GM21423 (cell line): ENCODE data around the gene ZDHHC1.
"Not testable (repeated sequence)": the region's sequence is repeated elsewhere in the genome, so short reads cannot be mapped to it uniquely, and the experiment has no call there.

Experiments used
- ATAC-seq: cut with Tn5 transposase; IDR thresholded peaks from one replicate; pipeline ENCODE4 v1.9.1; 2021; ENCODE audit warnings: mild to moderate bottlenecking, moderate library complexity; ENCODE audit not compliant: unreplicated experiment

Gene ZDHHC1

DNA sequence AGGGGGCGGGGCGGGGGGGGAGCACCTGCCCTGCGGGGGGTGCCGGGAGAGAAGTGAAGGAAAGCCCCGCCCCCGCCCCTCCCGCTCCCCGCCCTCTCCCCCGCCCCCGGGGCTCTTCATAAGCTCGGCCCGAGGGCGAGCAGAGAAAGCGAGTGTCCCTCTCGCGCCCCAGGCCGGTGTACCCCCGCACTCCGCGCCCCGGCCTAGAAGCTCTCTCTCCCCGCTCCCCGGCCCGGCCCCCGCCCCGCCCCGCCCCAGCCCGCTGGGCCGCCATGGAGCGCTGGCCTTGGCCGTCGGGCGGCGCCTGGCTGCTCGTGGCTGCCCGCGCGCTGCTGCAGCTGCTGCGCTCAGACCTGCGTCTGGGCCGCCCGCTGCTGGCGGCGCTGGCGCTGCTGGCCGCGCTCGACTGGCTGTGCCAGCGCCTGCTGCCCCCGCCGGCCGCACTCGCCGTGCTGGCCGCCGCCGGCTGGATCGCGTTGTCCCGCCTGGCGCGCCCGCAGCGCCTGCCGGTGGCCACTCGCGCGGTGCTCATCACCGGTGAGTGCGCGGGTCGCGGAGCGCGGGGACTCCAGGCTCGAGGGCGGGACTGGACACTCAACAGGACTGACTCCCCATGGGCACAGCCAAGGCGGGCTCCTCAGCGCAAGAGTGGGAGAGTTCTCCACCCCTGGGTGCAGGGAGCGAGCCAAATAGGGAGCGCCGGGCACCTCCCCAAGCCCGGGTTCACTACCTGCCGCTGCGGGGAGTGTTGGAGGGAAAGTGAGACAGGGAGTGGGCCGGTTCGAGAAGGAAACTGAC is 14.9 kb upstream of the ZDHHC1 start, which contains the start of gene HSD11B2:
TSS of gene HSD11B2 (plus strand) at position 145 of the 798 bp plus-strand sequence. CDS start at position 273, 128 bp downstream.
- ATAC-seq, result no peak

- ATAC-seq, result no peak
These were observed 14.3 kb upstream of the ZDHHC1 start for GRCh38 chr16:67430504-67430976.

GRCh38 chr16:67429799-67430503 is 13.7 kb upstream of the ZDHHC1 start:
- no peak for ATAC-seq

GRCh38 chr16:67429053-67429798 is 12.9 kb upstream of the ZDHHC1 start:
- ATAC-seq, result no peak

- no peak for ATAC-seq
These were observed 12.0 kb upstream of the ZDHHC1 start for GRCh38 chr16:67428146-67428731.

DNA sequence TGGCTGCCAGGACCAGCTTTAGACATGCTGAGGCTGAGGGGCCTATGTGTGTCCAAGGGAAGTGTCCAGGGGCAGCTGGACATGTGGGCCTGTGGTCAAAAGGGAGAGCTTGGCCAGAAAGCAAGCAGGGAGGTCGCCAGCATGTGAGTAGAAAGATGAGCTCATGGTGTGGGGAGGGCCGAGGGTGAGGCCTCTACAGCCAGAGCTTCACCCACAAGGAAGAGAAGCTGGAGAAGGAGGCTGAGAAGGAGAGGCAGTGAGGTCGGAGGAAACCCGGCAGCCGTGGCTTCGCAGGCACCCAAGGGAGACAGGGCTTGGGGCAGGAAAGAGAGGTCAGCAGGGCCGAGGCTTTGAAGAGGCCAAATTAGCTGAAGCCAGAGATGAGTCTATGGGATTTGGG is 10.7 kb upstream of the ZDHHC1 start:
- ATAC-seq, result no peak

- ATAC-seq, result no peak
These were observed 9.7 kb upstream of the ZDHHC1 start for GRCh38 chr16:67426022-67426421.

DNA sequence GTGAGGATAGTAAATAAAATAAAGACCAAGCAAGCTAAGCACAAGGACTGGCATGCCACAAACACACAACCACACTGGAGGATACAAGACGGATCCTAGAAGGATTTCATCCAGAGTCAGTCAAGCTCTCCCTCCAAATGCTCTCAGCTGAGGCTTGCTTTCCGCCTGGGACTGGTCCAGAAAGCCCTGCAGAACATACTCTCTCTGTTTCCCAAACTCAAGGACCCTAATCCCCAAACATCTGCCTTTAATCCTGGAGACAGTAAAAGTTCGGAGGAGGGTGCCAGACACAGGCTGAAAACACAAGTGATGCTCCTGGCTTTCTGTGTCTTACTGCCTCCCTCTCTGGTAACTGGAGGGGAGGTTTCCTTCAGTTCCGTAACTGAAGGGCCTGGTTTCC is 9.3 kb upstream of the ZDHHC1 start:
- no peak for ATAC-seq

- no peak for ATAC-seq
These were observed 8.8 kb upstream of the ZDHHC1 start for GRCh38 chr16:67425061-67425460.

DNA sequence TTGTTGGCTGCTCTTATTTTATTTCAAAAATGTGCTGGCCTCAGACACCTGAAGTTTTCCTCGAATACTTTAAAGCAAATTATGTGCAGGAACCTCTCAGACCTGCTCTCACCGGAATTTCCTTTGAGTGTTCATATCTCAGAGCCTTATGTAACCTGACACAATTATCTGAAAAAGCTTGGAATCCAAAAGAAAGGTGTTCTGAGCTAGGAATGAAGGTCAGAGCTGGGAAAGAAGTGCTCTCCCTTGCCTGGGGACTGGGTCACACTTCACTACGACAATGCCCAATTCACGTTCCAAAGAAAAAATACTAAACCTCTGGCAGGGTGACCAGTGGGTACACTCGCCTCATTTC is 8.0 kb upstream of the ZDHHC1 start:
- no peak for ATAC-seq

DNA sequence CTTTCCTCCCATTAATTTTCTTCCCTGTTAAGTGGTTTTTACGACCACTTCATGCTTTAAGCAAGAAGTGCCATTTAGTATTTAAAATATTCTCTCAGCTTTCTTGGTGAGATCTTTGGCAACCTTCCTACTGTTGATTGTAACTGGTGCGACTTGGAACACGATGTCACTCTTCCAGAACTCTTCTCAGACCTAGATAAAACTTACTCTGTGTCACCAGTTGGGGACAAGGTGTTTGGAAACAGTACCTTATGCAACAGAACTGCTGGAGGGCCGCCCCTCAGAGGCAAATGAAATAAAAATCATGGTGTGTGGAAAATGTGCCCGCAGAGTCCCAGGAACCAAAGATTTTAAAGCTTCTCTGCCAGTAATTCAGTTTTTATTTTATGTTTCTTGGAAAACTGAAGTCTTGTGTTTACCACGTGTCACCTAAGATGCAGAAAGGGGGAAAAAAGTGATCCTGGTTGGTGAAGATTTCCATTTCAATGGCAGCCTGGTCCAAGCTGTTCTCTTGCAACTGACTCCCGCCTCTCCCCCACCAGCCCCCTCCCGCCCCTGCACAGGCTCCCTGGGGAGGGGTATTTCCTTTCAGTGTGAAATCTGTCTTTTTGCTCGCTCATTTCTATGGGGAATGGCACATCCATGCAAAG is 7.5 kb upstream of the ZDHHC1 start:
- no peak for ATAC-seq

DNA sequence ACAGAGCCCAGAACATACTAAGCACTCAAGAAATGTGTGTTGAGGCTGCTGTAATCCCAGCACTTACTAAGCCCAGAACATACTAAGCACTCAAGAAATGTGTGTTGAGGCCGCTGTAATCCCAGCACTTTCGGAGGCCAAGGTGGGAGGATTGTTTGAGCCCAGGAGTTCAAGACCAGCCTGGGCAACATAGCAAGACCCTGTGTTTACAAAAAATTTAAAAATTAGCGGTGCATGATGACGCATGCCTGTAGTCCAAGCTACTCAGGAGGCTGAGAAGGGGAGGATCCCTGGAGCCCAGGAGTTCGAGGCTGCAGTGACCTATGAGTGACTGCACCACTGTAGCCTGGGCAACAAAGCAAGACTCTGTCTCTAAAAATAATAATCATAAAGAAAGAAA is 6.7 kb upstream of the ZDHHC1 start:
- ATAC-seq, result no peak

DNA sequence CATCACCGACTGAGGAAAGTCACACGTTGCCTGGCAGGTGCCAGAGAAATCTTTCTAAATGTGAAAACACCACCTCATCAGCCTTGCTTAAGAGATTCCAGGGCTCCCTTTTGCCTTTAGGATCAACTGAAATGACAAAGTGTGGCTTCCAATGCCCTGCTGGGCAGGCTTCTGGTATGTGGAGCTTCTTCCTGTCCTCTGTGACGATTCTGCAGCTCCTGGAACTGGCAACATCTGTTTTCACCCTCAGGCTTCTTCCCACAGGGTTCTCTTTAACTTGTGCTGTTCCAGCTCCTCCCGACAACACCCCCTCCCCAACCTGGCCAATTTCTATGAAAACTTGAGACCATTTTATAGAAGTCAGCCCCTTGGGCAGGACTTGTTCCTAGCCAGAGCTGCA is 4.8 kb upstream of the ZDHHC1 start:
- ATAC-seq, result no peak

GRCh38 chr16:67419931-67420330 is 3.7 kb upstream of the ZDHHC1 start:
- no peak for ATAC-seq

GRCh38 chr16:67419502-67419901 is 3.2 kb upstream of the ZDHHC1 start:
- no peak for ATAC-seq

- no peak for ATAC-seq
These were observed 1.2 kb upstream of the ZDHHC1 start for GRCh38 chr16:67417333-67418061.

DNA sequence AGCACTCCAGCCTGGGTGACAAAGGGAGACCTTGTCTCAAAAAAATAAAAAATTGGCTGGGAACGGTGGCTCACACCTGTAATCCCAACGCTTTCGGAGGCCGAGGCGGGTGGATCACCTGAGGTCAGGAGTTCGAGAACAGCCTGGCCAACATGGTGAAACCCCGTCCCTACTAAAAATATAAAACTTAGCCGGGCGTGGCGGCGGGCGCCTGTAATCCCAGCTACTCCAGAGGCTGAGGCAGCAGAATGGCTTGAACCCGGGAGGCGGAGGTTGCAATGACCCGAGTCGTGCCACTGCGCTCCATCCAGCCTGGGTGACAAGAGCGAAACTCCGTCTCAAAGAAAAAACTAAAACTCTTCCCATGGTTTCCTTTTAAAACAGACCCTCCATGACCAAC is 856 bp downstream of the ZDHHC1 start:
- not testable (repeated sequence) for ATAC-seq

- no peak for ATAC-seq
These were observed 2.0 kb downstream of the ZDHHC1 start for GRCh38 chr16:67413978-67414911.

GRCh38 chr16:67412294-67412693 is 4.0 kb downstream of the ZDHHC1 start:
- ATAC-seq, result no peak
